Measurements from ENCODE around the gene ARSB. TPM values are rescaled to one million over a fixed set of nuclear protein-coding genes. Genes with fewer than 3 reads are reported as not detected.

Gene ARSB
- total and polyA plus RNA-seq, 10 of the 15 experiments (the other 5 are each of a cell fraction or from before 2014, with no cell fraction given): 1.2 to 8.2 (median 6.1) TPM

DNA sequence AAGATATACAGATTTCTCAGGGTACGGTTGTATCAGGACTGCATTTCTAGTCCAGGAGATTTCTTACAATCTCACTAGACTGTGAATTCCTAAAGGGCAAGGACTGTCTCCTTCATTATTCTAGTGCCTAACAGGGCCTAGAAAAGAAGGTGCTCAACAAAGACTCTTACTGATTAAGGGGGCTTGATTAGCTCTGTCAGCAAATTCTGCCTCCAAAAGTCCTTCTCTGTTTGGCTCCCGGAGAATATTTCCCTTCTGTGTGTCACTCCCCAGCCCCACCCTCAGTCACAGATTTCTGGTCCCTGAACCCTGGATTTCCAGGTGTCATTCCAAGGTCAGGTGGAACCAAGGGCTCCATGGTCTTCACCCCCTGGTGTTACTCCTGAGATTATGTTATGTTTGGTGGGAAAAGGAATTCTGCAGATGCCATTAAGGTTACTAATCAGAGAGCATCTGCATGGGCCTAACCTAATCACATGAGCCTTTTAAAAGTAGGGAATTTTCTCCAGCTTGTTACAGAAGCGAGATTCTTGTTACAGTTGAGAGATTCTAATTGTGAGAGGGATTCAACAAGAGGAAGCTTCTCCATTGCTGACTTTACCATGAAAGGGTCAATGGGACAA lies 168.9 kb downstream of the ARSB start:
- intact Hi-C loops (cut with micrococcal nuclease; ENCODE audit: unreplicated experiment) (no loop called here), in situ Hi-C loops (cut with MboI) (no loop called here)
- H3K9ac ChIP-seq (ENCODE audit: control insufficient read depth, insufficient read depth, low read length): no peak overlapping the region
- no TSS peak for BruUV-seq (replicated peaks)
- no peaks in the 10 kb centered on the region for H3K36me3 ChIP-seq (ENCODE audit: control insufficient read depth in 2 of 2, insufficient read depth in 2 of 2, low read length in 1 of 2)
- CTCF ChIA-PET: interaction anchor here (1.2 kb wide), 1 partner anchor 11 kb away, joined by 6 read pairs; no protein-coding TSS in a partner anchor
- no peaks in the 10 kb centered on the region for H3K27me3 ChIP-seq (replicated peaks in 1 of 2; ENCODE audit: control insufficient read depth in 2 of 2, insufficient read depth in 2 of 2, low read length in 1 of 2)
- ATAC-seq: no peak
- H3K27ac ChIP-seq (ENCODE audit: control insufficient read depth, insufficient read depth): no peak overlapping the region
- TF ChIP-seq MTA3 (IDR thresholded peaks at IDR 0.05; ENCODE audit: borderline replicate concordance, low read length) (no peak), CHD2 (IDR thresholded peaks at IDR 0.05; ENCODE audit: borderline replicate concordance, low read depth, low read length) (no peak), TBL1XR1 (IDR thresholded peaks at IDR 0.05; ENCODE audit: low read depth, low read length) (no peak), ZZZ3 (IDR thresholded peaks at IDR 0.05; ENCODE audit: control insufficient read depth, insufficient read length, low read depth) (no peak)
- TF ChIP-seq, protein P1, sequence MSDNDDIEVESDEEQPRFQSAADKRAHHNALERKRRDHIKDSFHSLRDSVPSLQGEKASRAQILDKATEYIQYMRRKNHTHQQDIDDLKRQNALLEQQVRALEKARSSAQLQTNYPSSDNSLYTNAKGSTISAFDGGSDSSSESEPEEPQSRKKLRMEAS (IDR thresholded peaks at IDR 0.05; ENCODE audit: low read depth, low read length): no peak
- 100% methylated on average over 3 of the region's 3 CpGs for WGBS (ENCODE audit: insufficient coverage, insufficient replicate concordance, low lambda C conversion rate, missing lambda C conversion rate)
- H3K4me3 ChIP-seq: no peak overlapping the region
- H3K9me3 ChIP-seq (replicated peaks; ENCODE audit: control insufficient read depth, insufficient read depth, low read length): no peaks in the 10 kb centered on the region
- SMC1A ChIA-PET (ENCODE audit: uncharacterized antibody, unreplicated experiment): interaction anchor here (1.5 kb wide), 1 partner anchor 55 kb away, joined by 4 read pairs; no protein-coding TSS in a partner anchor
- H3K79me2 ChIP-seq (ENCODE audit: control insufficient read depth, insufficient read depth, low read length): no peaks in the 10 kb centered on the region
- H2AFZ ChIP-seq (ENCODE audit: control insufficient read depth, low read depth, low read length): no peak overlapping the region
- POLR2A ChIA-PET: interaction anchor here (1.5 kb wide), 1 partner anchor 10 kb away, joined by 4 read pairs; no protein-coding TSS in a partner anchor
- no peaks in the 10 kb centered on the region for H3K4me1 ChIP-seq (ENCODE audit: control insufficient read depth, insufficient read depth, low read length)
- RAD21 ChIA-PET (ENCODE audit: unreplicated experiment): no interaction called here
- H3K4me2 ChIP-seq (ENCODE audit: control insufficient read depth, insufficient read depth): no peak overlapping the region
- no peak for DNase-seq (ENCODE audit: low read depth, low spot score)
- FAIRE-seq: no peak
- no peaks in the 10 kb centered on the region for H4K20me1 ChIP-seq (ENCODE audit: control insufficient read depth, insufficient read depth)

DNA sequence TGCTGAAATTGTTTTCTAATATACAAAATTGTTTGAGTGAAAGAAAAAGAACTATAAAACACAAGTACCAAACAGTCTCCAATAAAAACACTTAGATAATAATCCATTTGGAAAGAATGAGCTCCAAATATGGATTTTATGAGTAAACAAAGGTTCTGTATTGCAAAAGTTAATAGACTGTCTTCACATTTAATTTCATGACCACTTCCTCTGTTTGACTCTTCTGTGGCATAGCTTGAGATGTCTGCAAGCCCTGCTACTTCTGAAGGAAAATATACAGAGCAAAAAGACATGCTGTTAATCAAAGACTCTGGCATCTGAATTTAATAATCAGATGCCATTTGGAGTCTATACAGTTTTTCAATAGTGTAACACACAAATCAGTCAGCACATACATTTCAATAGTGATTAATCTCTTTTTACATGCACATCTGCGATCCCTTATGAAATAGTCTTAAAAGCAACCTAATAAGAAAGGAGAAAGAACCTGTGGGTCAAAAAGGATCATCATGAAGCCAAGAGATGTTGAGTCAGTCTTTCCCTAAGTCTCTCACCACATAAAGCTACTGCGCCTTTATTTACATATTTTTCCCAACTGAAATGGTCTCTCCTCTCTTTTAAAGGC lies 171.1 kb downstream of the ARSB start:
- ChIA-PET CTCF (interaction anchor here (0.9 kb wide), 1 partner anchor 10 kb away, joined by 3 read pairs; no protein-coding TSS in a partner anchor), POLR2A (interaction anchor here (0.7 kb wide), 1 partner anchor 454 kb away, joined by 3 read pairs; the partner anchor contains the start of gene SCAMP1)
- BruUV-seq (replicated peaks): no TSS peak
- TF ChIP-seq, protein P2, sequence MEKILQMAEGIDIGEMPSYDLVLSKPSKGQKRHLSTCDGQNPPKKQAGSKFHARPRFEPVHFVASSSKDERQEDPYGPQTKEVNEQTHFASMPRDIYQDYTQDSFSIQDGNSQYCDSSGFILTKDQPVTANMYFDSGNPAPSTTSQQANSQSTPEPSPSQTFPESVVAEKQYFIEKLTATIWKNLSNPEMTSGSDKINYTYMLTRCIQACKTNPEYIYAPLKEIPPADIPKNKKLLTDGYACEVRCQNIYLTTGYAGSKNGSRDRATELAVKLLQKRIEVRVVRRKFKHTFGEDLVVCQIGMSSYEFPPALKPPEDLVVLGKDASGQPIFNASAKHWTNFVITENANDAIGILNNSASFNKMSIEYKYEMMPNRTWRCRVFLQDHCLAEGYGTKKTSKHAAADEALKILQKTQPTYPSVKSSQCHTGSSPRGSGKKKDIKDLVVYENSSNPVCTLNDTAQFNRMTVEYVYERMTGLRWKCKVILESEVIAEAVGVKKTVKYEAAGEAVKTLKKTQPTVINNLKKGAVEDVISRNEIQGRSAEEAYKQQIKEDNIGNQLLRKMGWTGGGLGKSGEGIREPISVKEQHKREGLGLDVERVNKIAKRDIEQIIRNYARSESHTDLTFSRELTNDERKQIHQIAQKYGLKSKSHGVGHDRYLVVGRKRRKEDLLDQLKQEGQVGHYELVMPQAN (conservative IDR thresholded peaks at IDR 0.05): no peak
- no peak for TF ChIP-seq BACH1 (IDR thresholded peaks at IDR 0.05; ENCODE audit: borderline replicate concordance)
- TF ChIP-seq, protein P3, sequence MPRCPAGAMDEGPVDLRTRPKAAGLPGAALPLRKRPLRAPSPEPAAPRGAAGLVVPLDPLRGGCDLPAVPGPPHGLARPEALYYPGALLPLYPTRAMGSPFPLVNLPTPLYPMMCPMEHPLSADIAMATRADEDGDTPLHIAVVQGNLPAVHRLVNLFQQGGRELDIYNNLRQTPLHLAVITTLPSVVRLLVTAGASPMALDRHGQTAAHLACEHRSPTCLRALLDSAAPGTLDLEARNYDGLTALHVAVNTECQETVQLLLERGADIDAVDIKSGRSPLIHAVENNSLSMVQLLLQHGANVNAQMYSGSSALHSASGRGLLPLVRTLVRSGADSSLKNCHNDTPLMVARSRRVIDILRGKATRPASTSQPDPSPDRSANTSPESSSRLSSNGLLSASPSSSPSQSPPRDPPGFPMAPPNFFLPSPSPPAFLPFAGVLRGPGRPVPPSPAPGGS (IDR thresholded peaks at IDR 0.05; ENCODE audit: borderline replicate concordance, insufficient read depth, low read depth, low read length, poor library complexity, severe bottlenecking): no peak
- TF ChIP-seq BRCA1 (IDR thresholded peaks at IDR 0.05; ENCODE audit: low read depth, low read length): no peak
- TF ChIP-seq NFYB (IDR thresholded peaks at IDR 0.05; ENCODE audit: insufficient read depth, low read depth, low read length): no peak
- TF ChIP-seq MXI1 (IDR thresholded peaks at IDR 0.05; ENCODE audit: low read depth, low read length): no peak
- TF ChIP-seq CHD2 (IDR thresholded peaks at IDR 0.05; ENCODE audit: borderline replicate concordance, low read depth, low read length): no peak
- no peak for TF ChIP-seq SUZ12 (IDR thresholded peaks at IDR 0.05; ENCODE audit: unreplicated experiment)

More for the DNA sequence above, 171.1 kb downstream of the ARSB start:
- no peaks in the 10 kb centered on the region for H3K36me3 ChIP-seq (ENCODE audit: control insufficient read depth in 2 of 2, insufficient read depth in 2 of 2, low read length in 1 of 2)
- H2AFZ ChIP-seq (ENCODE audit: control insufficient read depth, low read depth, low read length): no peak overlapping the region
- intact Hi-C loops (cut with micrococcal nuclease; ENCODE audit: unreplicated experiment): no loop called here
- DNase-seq (ENCODE audit: low read depth, low spot score) (no peak), ATAC-seq (no peak), FAIRE-seq (no peak)
- in situ Hi-C loops (cut with MboI): no loop called here
- 100% methylated on average over 2 of the region's 2 CpGs for WGBS (ENCODE audit: insufficient coverage, insufficient replicate concordance, low lambda C conversion rate, missing lambda C conversion rate)
- no peaks in the 10 kb centered on the region for H4K20me1 ChIP-seq (ENCODE audit: control insufficient read depth, insufficient read depth)
- H3K27me3 ChIP-seq (replicated peaks in 1 of 2; ENCODE audit: control insufficient read depth in 2 of 2, insufficient read depth in 2 of 2, low read length in 1 of 2): no peaks in the 10 kb centered on the region
- SMC1A ChIA-PET (ENCODE audit: uncharacterized antibody, unreplicated experiment): interaction anchor here (0.7 to 1.6 kb wide), 2 partner anchors 10 to 18 kb away, joined by 3 read pairs; no protein-coding TSS in a partner anchor
- H3K27ac ChIP-seq (ENCODE audit: control insufficient read depth, insufficient read depth): no peak overlapping the region
- no peak overlapping the region for H3K4me2 ChIP-seq (ENCODE audit: control insufficient read depth, insufficient read depth)
- no peaks in the 10 kb centered on the region for H3K4me1 ChIP-seq (ENCODE audit: control insufficient read depth, insufficient read depth, low read length)
- no peaks in the 10 kb centered on the region for H3K9me3 ChIP-seq (replicated peaks; ENCODE audit: control insufficient read depth, insufficient read depth, low read length)
- no peak overlapping the region for H3K4me3 ChIP-seq
- RAD21 ChIA-PET (ENCODE audit: unreplicated experiment): no interaction called here
- no peaks in the 10 kb centered on the region for H3K79me2 ChIP-seq (ENCODE audit: control insufficient read depth, insufficient read depth, low read length)
- no peak overlapping the region for H3K9ac ChIP-seq (ENCODE audit: control insufficient read depth, insufficient read depth, low read length)

Data from GM12878 (cell line).